Astrocyte (in vitro differentiated cells and primary cell): Measurements from ENCODE around the gene CNIH3. TPM values are rescaled to one million over a fixed set of nuclear protein-coding genes. Genes with fewer than 3 reads are reported as not detected.

Experiments used
- DNase-seq: peaks from one replicate; pipeline ENCODE4 v3.0.0-alpha.2; 2010; ENCODE audit warnings: low read depth
- FAIRE-seq: peaks from 2 replicates; lab custom pipeline; 2011; peaks lifted over from hg19 to GRCh38; lab: Jason Lieb, UNC
- H2AFZ ChIP-seq: 2 replicates; pipeline ENCODE4 v1.6.0; 2012; ENCODE audit warnings: low read depth, low read length, inconsistent platforms
- H3K27ac ChIP-seq: 2 replicates; pipeline ENCODE4 v1.5.1; 2011; ENCODE audit warnings: low read depth, low read length, inconsistent platforms
- H3K27me3 ChIP-seq: 2 replicates; pipeline ENCODE4 v1.6.0; 2011; ENCODE audit warnings: low read length, inconsistent platforms; ENCODE audit not compliant: insufficient read depth
- H3K36me3 ChIP-seq: 2 replicates; pipeline ENCODE4 v1.5.1; 2011; ENCODE audit warnings: low read length, inconsistent platforms; ENCODE audit not compliant: insufficient read depth
- H3K4me1 ChIP-seq: 2 replicates; pipeline ENCODE4 v1.5.1; 2011; ENCODE audit warnings: low read length, inconsistent platforms; ENCODE audit not compliant: insufficient read depth
- H3K4me2 ChIP-seq: 2 replicates; pipeline ENCODE4 v1.6.0; 2012; ENCODE audit warnings: low read length, inconsistent platforms
- H3K4me3 ChIP-seq: 2 replicates; pipeline ENCODE4 v1.5.1; 2011; ENCODE audit warnings: low read depth, mild to moderate bottlenecking, low read length, inconsistent platforms; ENCODE audit not compliant: insufficient read depth
- H3K79me2 ChIP-seq: 2 replicates; pipeline ENCODE4 v1.6.0; 2012; ENCODE audit warnings: mild to moderate bottlenecking, low read length, inconsistent platforms; ENCODE audit not compliant: insufficient read depth
- H3K9ac ChIP-seq: 2 replicates; pipeline ENCODE4 v1.6.0; 2012; ENCODE audit warnings: mild to moderate bottlenecking, low read length, inconsistent platforms
- H3K9me3 ChIP-seq: 2 replicates; pipeline ENCODE4 v1.5.1; 2012; ENCODE audit warnings: low read depth, mild to moderate bottlenecking, low read length, inconsistent platforms; ENCODE audit not compliant: insufficient read depth
- H4K20me1 ChIP-seq: 2 replicates; pipeline ENCODE4 v1.6.0; 2012; ENCODE audit warnings: low read length, inconsistent platforms; ENCODE audit not compliant: insufficient read depth
- H3K27ac Mint-ChIP-seq: one replicate; pipeline ENCODE4 v1.8.0; 2021; ENCODE audit warnings: mild to moderate bottlenecking, mixed read lengths; ENCODE audit not compliant: unreplicated experiment
- H3K27me3 Mint-ChIP-seq: one replicate; pipeline ENCODE4 v1.8.0; 2021; ENCODE audit warnings: low read depth, mixed read lengths; ENCODE audit not compliant: unreplicated experiment
- H3K36me3 Mint-ChIP-seq: one replicate; pipeline ENCODE4 v1.8.0; 2021; ENCODE audit warnings: low read depth, mixed read lengths; ENCODE audit not compliant: unreplicated experiment
- H3K4me1 Mint-ChIP-seq: one replicate; pipeline ENCODE4 v1.8.0; 2021; ENCODE audit warnings: low read depth, mixed read lengths; ENCODE audit not compliant: unreplicated experiment
- H3K4me3 Mint-ChIP-seq: one replicate; pipeline ENCODE4 v1.8.0; 2021; ENCODE audit warnings: mild to moderate bottlenecking, moderate library complexity, mixed read lengths; ENCODE audit not compliant: unreplicated experiment
- H3K9me3 Mint-ChIP-seq: one replicate; pipeline ENCODE4 v1.8.0; 2021; ENCODE audit warnings: mild to moderate bottlenecking, mixed read lengths; ENCODE audit not compliant: unreplicated experiment
- CTCF ChIP-seq: IDR thresholded peaks from 2 replicates; pipeline ENCODE4 v1.5.1; 2011; ENCODE audit warnings: low read depth, mild to moderate bottlenecking, inconsistent platforms, low read length, moderate library complexity; ENCODE audit not compliant: insufficient read depth
- EZH2 ChIP-seq: IDR thresholded peaks from 2 replicates; pipeline ENCODE4 v1.6.1; 2012; ENCODE audit warnings: mild to moderate bottlenecking, low read length, inconsistent platforms; ENCODE audit not compliant: insufficient read depth
- total RNA-seq: library from RNA; stranded (reverse); gene quantifications from 2 replicates; pipeline ENCODE4 v1.2.1, GENCODE V29; 2021

Gene CNIH3
- total RNA-seq, 1 donor from 2014 or later, result 7.7 TPM

DNA sequence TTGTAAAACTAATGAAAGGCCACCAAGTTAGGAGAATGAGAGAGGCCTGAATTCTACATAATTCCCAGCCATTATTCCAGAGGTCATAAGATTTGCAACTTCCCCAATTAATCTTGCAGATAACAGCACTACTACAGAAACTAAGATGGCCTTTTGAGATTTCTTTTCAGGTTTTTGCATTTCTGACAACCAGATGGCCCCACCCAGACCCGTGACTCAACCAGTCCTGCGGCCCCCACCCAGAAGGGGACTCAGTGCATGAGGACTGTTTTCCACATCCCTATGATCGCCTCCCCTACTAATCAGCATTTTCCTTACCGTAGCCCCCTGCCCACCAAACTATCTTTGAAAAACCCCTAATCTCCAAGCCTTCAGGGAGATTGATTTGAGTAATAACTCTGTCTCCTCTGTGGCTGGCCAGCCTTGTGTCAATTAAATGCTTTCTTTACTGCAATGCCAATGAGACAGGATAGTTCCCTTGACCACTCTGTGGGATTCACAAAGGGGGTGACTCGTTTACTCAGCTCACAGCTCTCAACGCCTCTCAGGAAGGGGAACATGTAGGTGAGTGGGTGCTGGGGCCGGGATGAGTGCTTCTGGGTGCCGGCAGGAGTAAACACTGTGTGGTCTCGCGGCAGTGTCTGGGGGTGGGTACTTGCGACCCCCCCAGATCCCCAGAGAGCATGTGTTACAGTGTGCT is 10.5 kb upstream of the CNIH3 start:
- no peak overlapping the region for H3K4me2 ChIP-seq
- no peaks in the 10 kb centered on the region for H3K4me1 ChIP-seq
- no peak for DNase-seq
- Mint-ChIP-seq H3K9me3 (peaks cover 7% of the 10 kb centered on the region), H3K36me3 (peaks cover 9% of the 10 kb centered on the region), H3K27me3 (peaks cover 18% of the 10 kb centered on the region), H3K27ac (no peak overlapping the region), H3K4me1 (no peaks in the 10 kb centered on the region), H3K4me3 (no peak overlapping the region)
- H3K27ac ChIP-seq, result no peak overlapping the region
- no peaks in the 10 kb centered on the region for H3K79me2 ChIP-seq
- H4K20me1 ChIP-seq, result no peaks in the 10 kb centered on the region
- H3K27me3 ChIP-seq, result no peaks in the 10 kb centered on the region
- no peak overlapping the region for H2AFZ ChIP-seq
- no peak overlapping the region for H3K4me3 ChIP-seq
- H3K9me3 ChIP-seq, result peaks cover 10% of the 10 kb centered on the region
- FAIRE-seq, result no peak
- H3K9ac ChIP-seq, result no peak overlapping the region
- no peak for TF ChIP-seq EZH2
- H3K36me3 ChIP-seq, result no peaks in the 10 kb centered on the region

- peaks cover 18% of the 10 kb centered on the region for H3K27me3 Mint-ChIP-seq
- no peak overlapping the region for H3K4me2 ChIP-seq
- H3K27ac ChIP-seq, result no peak overlapping the region
- H3K27ac Mint-ChIP-seq, result no peak overlapping the region
- H3K36me3 Mint-ChIP-seq, result peaks cover 9% of the 10 kb centered on the region
- peaks cover 7% of the 10 kb centered on the region for H3K9me3 Mint-ChIP-seq
- H3K4me1 Mint-ChIP-seq, result no peaks in the 10 kb centered on the region
- DNase-seq, result no peak
- no peaks in the 10 kb centered on the region for H3K79me2 ChIP-seq
- H3K36me3 ChIP-seq, result no peaks in the 10 kb centered on the region
- no peak overlapping the region for H3K9ac ChIP-seq
- no peaks in the 10 kb centered on the region for H4K20me1 ChIP-seq
- H3K4me1 ChIP-seq, result no peaks in the 10 kb centered on the region
- H2AFZ ChIP-seq, result no peak overlapping the region
- FAIRE-seq, result no peak
- TF ChIP-seq EZH2 (no peak), CTCF (no peak)
- no peak overlapping the region for H3K4me3 ChIP-seq
- H3K27me3 ChIP-seq, result no peaks in the 10 kb centered on the region
- no peak overlapping the region for H3K4me3 Mint-ChIP-seq
- H3K9me3 ChIP-seq, result peaks cover 10% of the 10 kb centered on the region
These were observed 8.6 kb upstream of the CNIH3 start for GRCh38 chr1:224607188-224608148.

- Mint-ChIP-seq H3K9me3 (peaks cover 7% of the 10 kb centered on the region), H3K36me3 (peaks cover 9% of the 10 kb centered on the region), H3K4me1 (no peaks in the 10 kb centered on the region), H3K27ac (no peak overlapping the region), H3K4me3 (no peak overlapping the region), H3K27me3 (peaks cover 23% of the 10 kb centered on the region)
- H3K9ac ChIP-seq, result no peak overlapping the region
- H3K4me3 ChIP-seq, result no peak overlapping the region
- no peaks in the 10 kb centered on the region for H4K20me1 ChIP-seq
- no peaks in the 10 kb centered on the region for H3K27me3 ChIP-seq
- no peak overlapping the region for H3K27ac ChIP-seq
- no peaks in the 10 kb centered on the region for H3K36me3 ChIP-seq
- H2AFZ ChIP-seq, result no peak overlapping the region
- FAIRE-seq, result no peak
- no peak for DNase-seq
- peaks cover 10% of the 10 kb centered on the region for H3K9me3 ChIP-seq
- no peak overlapping the region for H3K4me2 ChIP-seq
- TF ChIP-seq EZH2, result no peak
- no peak for TF ChIP-seq CTCF
- H3K79me2 ChIP-seq, result no peaks in the 10 kb centered on the region
- no peaks in the 10 kb centered on the region for H3K4me1 ChIP-seq
These were observed 6.8 kb upstream of the CNIH3 start for GRCh38 chr1:224609333-224609732.
